ENCODE data around the gene DAAM1. TPM values are rescaled to one million over a fixed set of nuclear protein-coding genes. Genes with fewer than 3 reads are reported as not detected.

Gene DAAM1
- total RNA-seq, 1 donor from 2014 or later = 37.9 TPM

- no peak for DNase-seq (ENCODE audit: low spot score)
Measured at GRCh38 chr14:59341858-59342477, 153.5 kb downstream of the DAAM1 start.

- DNase-seq (ENCODE audit: low spot score) = no peak
Measured at GRCh38 chr14:59342516-59343484, 154.3 kb downstream of the DAAM1 start.

- DNase-seq (ENCODE audit: low spot score) = no peak
Measured at GRCh38 chr14:59343585-59343984, 155.1 kb downstream of the DAAM1 start.

GRCh38 chr14:59344016-59344415 lies 155.5 kb downstream of the DAAM1 start:
- no peak for DNase-seq (ENCODE audit: low spot score)

GRCh38 chr14:59344691-59345455 lies 156.4 kb downstream of the DAAM1 start:
- DNase-seq (ENCODE audit: low spot score) = no peak

- DNase-seq (ENCODE audit: low spot score) = no peak
Measured at GRCh38 chr14:59346329-59346728, 157.9 kb downstream of the DAAM1 start.

- DNase-seq (ENCODE audit: low spot score) = no peak
Measured at GRCh38 chr14:59346796-59347510, 158.5 kb downstream of the DAAM1 start.

- DNase-seq (ENCODE audit: low spot score) = no peak
Measured at GRCh38 chr14:59347511-59347900, 159.0 kb downstream of the DAAM1 start.

GRCh38 chr14:59347915-59348314 lies 159.4 kb downstream of the DAAM1 start:
- no peak for DNase-seq (ENCODE audit: low spot score)

- DNase-seq (ENCODE audit: low spot score) = no peak
Measured at GRCh38 chr14:59349258-59349701, 160.8 kb downstream of the DAAM1 start.

- DNase-seq (ENCODE audit: low spot score) = no peak
Measured at GRCh38 chr14:59352961-59353360, 164.5 kb downstream of the DAAM1 start.

GRCh38 chr14:59354666-59355065 lies 166.2 kb downstream of the DAAM1 start:
- DNase-seq (ENCODE audit: low spot score) = no peak

GRCh38 chr14:59355091-59355490 lies 166.6 kb downstream of the DAAM1 start:
- DNase-seq (ENCODE audit: low spot score) = no peak

- no peak for DNase-seq (ENCODE audit: low spot score)
Measured at GRCh38 chr14:59356312-59356711, 167.8 kb downstream of the DAAM1 start.

GRCh38 chr14:59356767-59357166 lies 168.3 kb downstream of the DAAM1 start:
- DNase-seq (ENCODE audit: low spot score) = no peak

- DNase-seq (ENCODE audit: low spot score) = peak; percentile 13
Measured at GRCh38 chr14:59358102-59358501, 169.6 kb downstream of the DAAM1 start.

GRCh38 chr14:59358784-59359183 lies 170.3 kb downstream of the DAAM1 start:
- no peak for DNase-seq (ENCODE audit: low spot score)

GRCh38 chr14:59359431-59360124 lies 171.1 kb downstream of the DAAM1 start:
- no peak for DNase-seq (ENCODE audit: low spot score)

GRCh38 chr14:59360233-59360632 lies 171.8 kb downstream of the DAAM1 start:
- no peak for DNase-seq (ENCODE audit: low spot score)

- peak; percentile 77 for DNase-seq (ENCODE audit: low spot score)
Measured at GRCh38 chr14:59360923-59361794, 172.7 kb downstream of the DAAM1 start.
